ENCODE results near the gene AFAP1. TPM values are rescaled to one million over a fixed set of nuclear protein-coding genes. Genes with fewer than 3 reads are reported as not detected.

Gene AFAP1
- polyA plus RNA-seq, 1 donor (not counting 4 experiments of a cell fraction or from before 2014, with no cell fraction given) = 7.6 TPM

DNA sequence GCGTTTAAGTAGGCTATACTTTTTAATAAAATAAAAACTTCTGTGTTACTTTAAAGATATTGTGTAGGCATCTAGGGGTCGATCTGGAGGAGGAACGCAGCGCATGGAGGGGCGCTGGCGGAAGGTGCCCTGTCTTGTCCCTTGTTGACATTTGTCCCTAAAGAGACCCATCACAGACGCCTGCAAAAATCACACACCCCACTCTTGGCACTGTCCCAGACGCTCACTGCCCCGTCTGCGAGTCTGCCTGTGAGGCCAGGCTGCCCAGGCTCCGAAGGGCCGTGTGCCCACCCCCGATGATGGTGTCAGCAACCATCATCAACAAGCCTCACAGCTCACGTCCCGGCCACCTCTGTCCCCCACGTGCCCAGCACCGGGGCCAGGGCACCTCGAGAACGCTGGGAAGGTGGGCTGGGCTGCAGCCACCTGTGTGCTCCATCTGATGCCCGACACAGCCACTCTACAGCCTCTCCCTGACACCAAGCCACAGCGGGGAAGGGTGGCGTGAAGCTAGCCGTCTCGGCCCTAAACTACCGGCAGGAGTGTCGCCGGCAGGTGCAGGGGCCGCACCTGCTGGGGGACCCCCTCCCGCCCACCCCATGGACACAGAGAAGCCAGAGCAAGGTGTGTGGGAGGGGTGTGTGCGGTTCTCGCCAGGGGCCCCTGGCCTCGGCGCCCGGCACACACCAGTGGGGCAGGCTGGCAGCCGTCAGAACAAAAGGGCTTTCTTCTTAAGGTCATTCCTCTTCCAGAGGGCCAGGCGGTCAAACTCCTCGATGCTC is 26.8 kb upstream of the AFAP1 start:
- Histone ChIP-seq H3K4me2 (ENCODE audit: control insufficient read depth, extremely low read depth, insufficient read depth, low read depth, low read length) (no peak overlapping the region), H3K27ac (ENCODE audit: control insufficient read depth, insufficient read depth, low read length) (no peak overlapping the region), H3K4me1 (ENCODE audit: control insufficient read depth, extremely low read depth, insufficient read depth, low read length) (peaks cover 45% of the 10 kb centered on the region), H4K20me1 (ENCODE audit: control insufficient read depth, extremely low read depth, insufficient read depth, low read length) (no peaks in the 10 kb centered on the region), H3K9me3 (ENCODE audit: control insufficient read depth, low read depth, low read length) (no peaks in the 10 kb centered on the region), H3K36me3 (ENCODE audit: control insufficient read depth in 2 of 2, extremely low read depth in 1 of 2, insufficient read depth in 2 of 2, low read length in 2 of 2) (no peaks in the 10 kb centered on the region), H3K27me3 (ENCODE audit: control insufficient read depth, extremely low read depth, insufficient read depth, low read length) (no peaks in the 10 kb centered on the region), H3K79me2 (ENCODE audit: control insufficient read depth, insufficient read depth, low read length) (no peaks in the 10 kb centered on the region), H3K9ac (ENCODE audit: control insufficient read depth, extremely low read depth, insufficient read depth, low read length) (no peak overlapping the region), H2AFZ (ENCODE audit: control insufficient read depth, low read length) (no peak overlapping the region), H3K4me3 (ENCODE audit: control insufficient read depth in 2 of 3, extremely low read depth in 1 of 3, insufficient read depth in 2 of 3, low read depth in 1 of 3, low read length in 3 of 3) (no peak overlapping the region), H3K9me1 (ENCODE audit: control insufficient read depth, extremely low read depth, insufficient read depth, low read length) (no peaks in the 10 kb centered on the region)
- DNase-seq (ENCODE audit: low read depth, low spot score) = no peak
- dilution Hi-C loops (cut with MboI; ENCODE audit: extremely low pct_ligation_motif_present, low sequenced_read_pairs) = no loop called here
- TF ChIP-seq EZH2 (IDR thresholded peaks at IDR 0.05; ENCODE audit: low read length) (no peak), CTCF (optimal IDR thresholded peaks at IDR 0.05 in 1 of 3, IDR thresholded peaks at IDR 0.05 in 1 of 3, conservative IDR thresholded peaks at IDR 0.05 in 1 of 3; ENCODE audit: extremely low read depth in 1 of 3, insufficient read depth in 2 of 3, low read length in 3 of 3) (no peak)
- FAIRE-seq = no peak

- Histone ChIP-seq H3K79me2 (ENCODE audit: control insufficient read depth, insufficient read depth, low read length) (no peaks in the 10 kb centered on the region), H3K9ac (ENCODE audit: control insufficient read depth, extremely low read depth, insufficient read depth, low read length) (peak overlapping the region; percentile 46), H3K4me2 (ENCODE audit: control insufficient read depth, extremely low read depth, insufficient read depth, low read depth, low read length) (peak overlapping the region; percentile 16), H2AFZ (ENCODE audit: control insufficient read depth, low read length) (peak overlapping the region; percentile 68), H3K27me3 (ENCODE audit: control insufficient read depth, extremely low read depth, insufficient read depth, low read length) (no peaks in the 10 kb centered on the region), H4K20me1 (ENCODE audit: control insufficient read depth, extremely low read depth, insufficient read depth, low read length) (no peaks in the 10 kb centered on the region), H3K4me3 (ENCODE audit: control insufficient read depth in 2 of 3, extremely low read depth in 1 of 3, insufficient read depth in 2 of 3, low read depth in 1 of 3, low read length in 3 of 3) (no peak overlapping the region), H3K27ac (ENCODE audit: control insufficient read depth, insufficient read depth, low read length) (peak overlapping the region; percentile 64), H3K9me1 (ENCODE audit: control insufficient read depth, extremely low read depth, insufficient read depth, low read length) (no peaks in the 10 kb centered on the region), H3K9me3 (ENCODE audit: control insufficient read depth, low read depth, low read length) (no peaks in the 10 kb centered on the region), H3K4me1 (ENCODE audit: control insufficient read depth, extremely low read depth, insufficient read depth, low read length) (peaks cover 45% of the 10 kb centered on the region), H3K36me3 (ENCODE audit: control insufficient read depth in 2 of 2, extremely low read depth in 1 of 2, insufficient read depth in 2 of 2, low read length in 2 of 2) (no peaks in the 10 kb centered on the region)
- dilution Hi-C loops (cut with MboI; ENCODE audit: extremely low pct_ligation_motif_present, low sequenced_read_pairs) = no loop called here
- FAIRE-seq (peak; percentile 61), DNase-seq (ENCODE audit: low read depth, low spot score) (no peak)
- no peak for TF ChIP-seq EZH2 (IDR thresholded peaks at IDR 0.05; ENCODE audit: low read length)
- TF ChIP-seq CTCF (optimal IDR thresholded peaks at IDR 0.05 in 1 of 3, IDR thresholded peaks at IDR 0.05 in 1 of 3, conservative IDR thresholded peaks at IDR 0.05 in 1 of 3; ENCODE audit: extremely low read depth in 1 of 3, insufficient read depth in 2 of 3, low read length in 3 of 3) = no peak
Measured at GRCh38 chr4:7964890-7965662, 25.4 kb upstream of the AFAP1 start.
